Cardiac septum (tissue), 1 donor: ENCODE data around the gene POC5. TPM values are rescaled to one million over a fixed set of nuclear protein-coding genes. Genes with fewer than 3 reads are reported as not detected.

ENCODE experiments used
- DNase-seq: peaks from one replicate; pipeline ENCODE4 v3.0.0-alpha.2; 2020; ENCODE audit warnings: low spot score
- intact Hi-C: fragments of 100-400 bp; cut with DNase I; formaldehyde crosslinking; loops from one replicate; pipeline ENCODE4 v1.14.0; 2022
- total RNA-seq: library from RNA; stranded (reverse); fragmentation: NEBNext Ultra II Directional; extraction: Animal tissue kit (Norgen Biotek cat#: 25700); gene quantifications from one replicate; pipeline ENCODE4 v1.2.1, GENCODE V29; 2021
- donor health status: DM: no; HTN: no; CAD: no.

Gene POC5
- total RNA-seq, 1 donor from 2014 or later, result 3.8 TPM

- no peak for DNase-seq
- intact Hi-C loops, result loop anchor here (10.0 kb wide), 1 partner anchor 153 kb away; the partner anchor contains the start of genes CERT1 and POLK
These were observed 49.7 kb downstream of the POC5 start for GRCh38 chr5:75667586-75667985.

GRCh38 chr5:75666801-75667200 lies 50.4 kb downstream of the POC5 start:
- intact Hi-C loops, result loop anchor here (10.0 kb wide), 1 partner anchor 152 kb away; the partner anchor contains the start of genes CERT1 and POLK
- DNase-seq, result no peak

- no peak for DNase-seq
- intact Hi-C loops, result loop anchor here (10.0 kb wide), 1 partner anchor 150 kb away; the partner anchor contains the start of genes CERT1 and POLK
These were observed 52.3 kb downstream of the POC5 start for GRCh38 chr5:75664979-75665378.

- intact Hi-C loops, result loop anchor here (10.0 kb wide), 1 partner anchor 149 kb away; the partner anchor contains the start of genes CERT1 and POLK
- DNase-seq, result no peak
These were observed 53.5 kb downstream of the POC5 start for GRCh38 chr5:75663579-75664284.

- no peak for DNase-seq
- intact Hi-C loops, result loop anchor here (10.0 kb wide), 1 partner anchor 147 kb away; the partner anchor contains the start of genes CERT1 and POLK
These were observed 55.2 kb downstream of the POC5 start for GRCh38 chr5:75662061-75662460.

- intact Hi-C loops, result loop anchor here (10.0 kb wide), 1 partner anchor 146 kb away; the partner anchor contains the start of genes CERT1 and POLK
- no peak for DNase-seq
These were observed 56.4 kb downstream of the POC5 start for GRCh38 chr5:75660678-75661465.

- DNase-seq, result no peak
- intact Hi-C loops, result loop anchor here (10.0 kb wide), 1 partner anchor 145 kb away; the partner anchor contains the start of genes CERT1 and POLK
These were observed 57.3 kb downstream of the POC5 start for GRCh38 chr5:75659791-75660450.

- DNase-seq, result no peak
- intact Hi-C loops, result no loop called here
These were observed 60.8 kb downstream of the POC5 start for GRCh38 chr5:75656311-75657003.

GRCh38 chr5:75654693-75655295 lies 62.4 kb downstream of the POC5 start:
- intact Hi-C loops, result no loop called here
- DNase-seq, result no peak

- DNase-seq, result no peak
- intact Hi-C loops, result no loop called here
These were observed 63.7 kb downstream of the POC5 start for GRCh38 chr5:75653521-75653920.

- intact Hi-C loops, result no loop called here
- no peak for DNase-seq
These were observed 65.5 kb downstream of the POC5 start for GRCh38 chr5:75651575-75652238.

- DNase-seq, result no peak
- intact Hi-C loops, result no loop called here
These were observed 68.5 kb downstream of the POC5 start for GRCh38 chr5:75648712-75649111.

GRCh38 chr5:75640826-75641225 lies 76.4 kb downstream of the POC5 start:
- no peak for DNase-seq
- intact Hi-C loops, result no loop called here

- intact Hi-C loops, result no loop called here
These were observed 76.8 kb downstream of the POC5 start for GRCh38 chr5:75640395-75640794.

GRCh38 chr5:75639535-75640311 lies 77.5 kb downstream of the POC5 start:
- intact Hi-C loops, result no loop called here

More at GRCh38 chr5:75640395-75640794, 76.8 kb downstream of the POC5 start:
- no peak for DNase-seq

GRCh38 chr5:75637949-75638348 lies 79.3 kb downstream of the POC5 start:
- DNase-seq, result no peak
- intact Hi-C loops, result no loop called here

More at GRCh38 chr5:75639535-75640311, 77.5 kb downstream of the POC5 start:
- DNase-seq, result no peak

- intact Hi-C loops, result no loop called here
- DNase-seq, result no peak
These were observed 84.9 kb downstream of the POC5 start for GRCh38 chr5:75632321-75632720.

- no peak for DNase-seq
- intact Hi-C loops, result no loop called here
These were observed 86.4 kb downstream of the POC5 start for GRCh38 chr5:75630875-75631274.
